Heart left ventricle (tissue), 16 donors: ENCODE measurements around the gene DNAH1. TPM values are rescaled to one million over a fixed set of nuclear protein-coding genes. Genes with fewer than 3 reads are reported as not detected.

Source experiments
- ATAC-seq, 4 donors: fragments of 200-7000 bp; cut with Tn5 transposase; one replicate each; pipeline ENCODE4 v1.9.1; 2020 to 2022; ENCODE audit warnings: moderate library complexity in 4 of 4, mild to moderate bottlenecking in 3 of 4, moderate number of reproducible peaks in 1 of 4
- DNase-seq, 5 donors: peaks; one replicate each; pipeline ENCODE4 v3.0.0-alpha.2; 2020
- H3K27ac ChIP-seq, 12 donors: fragments of 200-600 bp; sonication (generic) in 4 of 12; one replicate each; pipeline versions ENCODE4 v1.5.0 to v1.8.0; 2016 to 2022; ENCODE audit warnings: mild to moderate bottlenecking in 2 of 12
- H3K27me3 ChIP-seq, 9 donors: fragments of 200-600 bp; sonication (generic) in 2 of 9; one replicate each; pipeline versions ENCODE4 v1.5.1 to v1.8.0; 2016 to 2022; ENCODE audit warnings: mild to moderate bottlenecking in 3 of 9
- H3K36me3 ChIP-seq, 9 donors: fragments of 200-600 bp; sonication (generic) in 2 of 9; one replicate each; pipeline versions ENCODE4 v1.5.0 to v1.8.0; 2018 to 2022; ENCODE audit warnings: mild to moderate bottlenecking in 2 of 9
- H3K4me1 ChIP-seq, 12 donors: fragments of 200-600 bp; sonication (generic) in 4 of 12; one replicate each; pipeline versions ENCODE4 v1.5.0 to v1.8.0; 2016 to 2022; ENCODE audit warnings: mild to moderate bottlenecking in 3 of 12
- H3K4me3 ChIP-seq, 12 donors: fragments of 200-600 bp; sonication (generic) in 4 of 12; one replicate each; pipeline versions ENCODE4 v1.5.0 to v1.8.0; 2017 to 2022; ENCODE audit warnings: mild to moderate bottlenecking in 9 of 12, moderate library complexity in 4 of 12
- H3K9me3 ChIP-seq, 12 donors: fragments of 200-600 bp; sonication (generic) in 4 of 12; one replicate each; pipeline versions ENCODE4 v1.5.0 to v1.8.0; 2016 to 2022; ENCODE audit warnings: mild to moderate bottlenecking in 1 of 12
- POLR2A ChIP-seq, 2 donors: fragments of 450-650 bp; IDR thresholded peaks; one replicate each; pipeline ENCODE4 v1.6.1; 2017; ENCODE audit warnings: antibody characterized with exemption in 2 of 2, mild to moderate bottlenecking in 2 of 2, moderate library complexity in 2 of 2
- WGBS, 4 donors: extraction: QIAGEN DNeasy Blood & Tissue Kit in 2 of 4; methylation state at CpG; one replicate each; pipeline versions ENCODE4 v1.1.5 to v1.1.7; 2013 to 2018; 5-methylcytosine and 5-hydroxymethylcytosine counted together
- intact Hi-C, 10 donors: fragments of 100-400 bp; cut with DNase I; formaldehyde crosslinking; loops; one replicate each; pipeline versions ENCODE4 v1.11.1 to v1.14.2; 2022
- polyA plus RNA-seq, 2 donors: library from polyadenylated mRNA; stranded (reverse); fragments of 200-250 nt; gene quantifications; one replicate each; pipeline ENCODE4 v1.2.3, GENCODE V29; 2013
- total RNA-seq, 9 donors: library from RNA; depleted of rRNA in 2 of 9; stranded (reverse); fragments of >200 nt in 2 of 9; fragmentation: NEBNext Ultra II Directional in 3 of 9; extraction: Animal tissue kit (Norgen Biotek cat#: 25700) in 3 of 9; gene quantifications; one replicate each; pipeline versions ENCODE4 v1.1.0 to v1.2.4, GENCODE V29; 2016 to 2023
- TF ChIP-seq, protein P1 (sequence below), 12 donors: fragments of 200-600 bp; sonication (generic) in 4 of 12; IDR thresholded peaks; one replicate each; pipeline versions ENCODE4 v1.5.0 to v1.8.0; 2018 to 2022; ENCODE audit warnings: antibody characterized with exemption in 12 of 12, mild to moderate bottlenecking in 5 of 12
- donor health status: ischemic (EF 13 %, LVEDD 7.1; RV severe dilation, severe dysfunction).
- donor health status: healthy with polysubstance abuse.
- donor health status: DM: no; HTN: yes; CAD: no.
- donor health status: DM: no; HTN: no; CAD: no.
- donor health status: ischemic (EF 25% LVEDD 6.9; RV normal size, moderate dysfunction).
- donor health status: ischemic (EF 25% LVEDD 5.7; RV mildly dilated, moderate dysfunction).
- donor health status: healthy.
- donor health status: DM: yes; HTN: yes; CAD: no.
- donor health status: ischemic (EF 35%, LVEDD 5.7; RV mildly dilated, moderate dysfunction).
- donor health status: nonischemic (EF 11% LVEDD 7.7; RV severe dilation, severe dysfunction).
- donor health status: DM: yes; HTN: yes; CAD: no.
- donor health status: PGD.
- donor health status: ischemic (EF 29% LVEDD 5.4; RV normal size, mild dysfunction).
- donor health status: nonischemic (EF 23%, LVEDD 6.1; RV moderate dilation, normal function).

The DNAH1 gene
- total and polyA plus RNA-seq, 11 donors: 0.95 to 6.6 (median 2.8) TPM

DNA sequence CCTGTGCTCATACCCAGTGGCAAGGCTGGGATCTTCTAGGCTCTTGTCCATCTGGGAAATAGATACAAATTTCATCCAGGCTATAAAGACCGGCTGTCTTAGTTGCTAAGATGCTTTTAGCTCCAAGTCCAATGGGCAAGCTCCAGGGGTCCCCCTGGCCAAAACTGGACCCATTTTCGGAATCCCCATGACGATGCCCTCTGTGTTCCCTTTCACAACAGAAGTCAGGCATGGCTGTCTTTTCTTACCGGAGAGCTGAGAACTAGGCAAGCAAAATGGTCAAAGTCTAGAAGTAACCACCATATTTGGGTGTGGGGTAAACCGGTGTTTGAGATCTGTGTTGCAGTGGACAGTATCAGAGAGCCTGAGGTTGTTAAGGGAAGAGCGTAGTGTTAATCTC, 27.4 kb upstream of the DNAH1 start:
- intact Hi-C loops: loop anchor here in 4 of 10 donors (2.0 to 10.0 kb wide), 4 partner anchors 50 to 294 kb away; partner anchors contain the start of gene RPL29 (in 1 of the 4)
- DNase-seq (no peak), ATAC-seq (no peak)
- Histone ChIP-seq H3K9me3 (no peaks in the 10 kb centered on the region), H3K27ac (peak overlapping the region in 7 of 12 donors; percentile 96 to 100 (median 99)), H3K4me1 (peaks cover 0 to 25% (median 12%) of the 10 kb centered on the region in 12 donors), H3K36me3 (peaks cover 0 to 41% (median 16%) of the 10 kb centered on the region in 9 donors), H3K4me3 (peak overlapping the region in 11 of 12 donors; percentile 55 to 96 (median 85)), H3K27me3 (no peaks in the 10 kb centered on the region)
- WGBS, 4 donors: 88 to 91% (median 91%) methylated on average over 6 of the region's 6 CpGs
- TF ChIP-seq, protein P1, sequence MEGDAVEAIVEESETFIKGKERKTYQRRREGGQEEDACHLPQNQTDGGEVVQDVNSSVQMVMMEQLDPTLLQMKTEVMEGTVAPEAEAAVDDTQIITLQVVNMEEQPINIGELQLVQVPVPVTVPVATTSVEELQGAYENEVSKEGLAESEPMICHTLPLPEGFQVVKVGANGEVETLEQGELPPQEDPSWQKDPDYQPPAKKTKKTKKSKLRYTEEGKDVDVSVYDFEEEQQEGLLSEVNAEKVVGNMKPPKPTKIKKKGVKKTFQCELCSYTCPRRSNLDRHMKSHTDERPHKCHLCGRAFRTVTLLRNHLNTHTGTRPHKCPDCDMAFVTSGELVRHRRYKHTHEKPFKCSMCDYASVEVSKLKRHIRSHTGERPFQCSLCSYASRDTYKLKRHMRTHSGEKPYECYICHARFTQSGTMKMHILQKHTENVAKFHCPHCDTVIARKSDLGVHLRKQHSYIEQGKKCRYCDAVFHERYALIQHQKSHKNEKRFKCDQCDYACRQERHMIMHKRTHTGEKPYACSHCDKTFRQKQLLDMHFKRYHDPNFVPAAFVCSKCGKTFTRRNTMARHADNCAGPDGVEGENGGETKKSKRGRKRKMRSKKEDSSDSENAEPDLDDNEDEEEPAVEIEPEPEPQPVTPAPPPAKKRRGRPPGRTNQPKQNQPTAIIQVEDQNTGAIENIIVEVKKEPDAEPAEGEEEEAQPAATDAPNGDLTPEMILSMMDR (IDR thresholded peaks at IDR 0.05): no peak
- TF ChIP-seq POLR2A (IDR thresholded peaks at IDR 0.05): no peak

GRCh38 chr3:52289338-52289746, 26.8 kb upstream of the DNAH1 start:
- intact Hi-C loops: loop anchor here in 4 of 10 donors (2.0 to 10.0 kb wide), 4 partner anchors 49 to 295 kb away; partner anchors contain the start of gene RPL29 (in 1 of the 4)
- Histone ChIP-seq H3K4me1 (peaks cover 0 to 25% (median 12%) of the 10 kb centered on the region in 12 donors), H3K36me3 (peaks cover 0 to 42% (median 16%) of the 10 kb centered on the region in 9 donors), H3K9me3 (no peaks in the 10 kb centered on the region), H3K27me3 (no peaks in the 10 kb centered on the region), H3K27ac (no peak overlapping the region), H3K4me3 (no peak overlapping the region)
- ATAC-seq (no peak), DNase-seq (no peak)
- no peak for TF ChIP-seq POLR2A (IDR thresholded peaks at IDR 0.05)
- TF ChIP-seq, protein P1 (IDR thresholded peaks at IDR 0.05): no peak
- 68 to 79% (median 75%) methylated on average over 1 of the region's 1 CpG for WGBS, 4 donors

DNA sequence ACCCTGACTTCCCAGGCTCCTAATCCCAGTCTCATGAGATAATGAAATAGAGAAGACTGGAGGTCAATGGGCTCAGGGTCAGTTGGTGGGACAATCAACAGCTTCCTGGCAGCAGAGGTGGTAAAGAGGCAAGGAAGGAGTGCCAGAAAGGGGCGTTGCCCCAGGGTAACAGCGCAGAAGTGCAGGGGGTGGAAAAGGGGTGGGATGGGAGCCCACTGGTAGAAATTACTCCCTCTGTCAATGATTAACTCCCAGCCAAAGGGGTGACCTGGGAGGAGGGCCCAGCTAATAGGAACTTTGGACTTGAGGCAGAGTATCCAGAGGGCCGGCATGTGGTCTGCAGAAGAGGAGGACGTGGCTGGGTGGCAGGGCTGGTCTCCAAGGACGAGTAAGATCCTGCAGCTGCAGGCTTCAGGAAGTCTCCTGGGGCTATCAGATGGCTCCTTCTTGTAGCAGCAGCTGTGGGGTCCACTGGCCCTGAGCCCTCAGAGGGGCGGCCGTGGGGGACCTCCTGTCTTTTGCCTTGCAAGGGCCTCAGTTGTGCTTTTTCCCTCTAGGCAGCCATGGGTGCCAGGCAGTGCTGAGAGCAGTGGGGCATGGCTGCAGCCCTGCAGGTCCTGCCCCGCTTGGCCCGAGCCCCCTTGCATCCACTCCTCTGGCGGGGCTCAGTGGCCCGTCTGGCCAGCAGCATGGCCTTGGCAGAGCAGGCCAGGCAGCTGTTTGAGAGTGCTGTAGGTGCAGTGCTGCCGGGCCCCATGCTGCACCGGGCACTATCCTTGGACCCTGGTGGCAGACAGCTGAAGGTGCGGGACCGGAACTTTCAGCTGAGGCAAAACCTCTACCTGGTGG, 26.1 kb upstream of the DNAH1 start:
- no peak overlapping the region for H3K4me3 ChIP-seq
- intact Hi-C loops: loop anchor here in 8 of 10 donors (2.0 to 10.0 kb wide), 8 partner anchors 47 to 295 kb away; partner anchors contain the start of gene RPL29 (in 1 of the 8)
- ATAC-seq: no peak
- no peak for DNase-seq
- no peaks in the 10 kb centered on the region for H3K9me3 ChIP-seq
- H3K27me3 ChIP-seq: no peaks in the 10 kb centered on the region
- H3K36me3 ChIP-seq: peaks cover 0 to 40% (median 13%) of the 10 kb centered on the region in 9 donors
- TF ChIP-seq, protein P1 (IDR thresholded peaks at IDR 0.05): no peak
- no peak overlapping the region for H3K27ac ChIP-seq
- peaks cover 0 to 25% (median 12%) of the 10 kb centered on the region in 12 donors for H3K4me1 ChIP-seq
- WGBS, 4 donors: 85 to 90% (median 89%) methylated on average over 7 to 15 of the region's 15 CpGs
